Activated CD4-positive, alpha-beta T cell treated with anti-CD3 and anti-CD28 coated beads for 48 hours (primary cell): Measurements from ENCODE around the gene NPFFR1.

ENCODE experiments used
- DNase-seq: peaks from one replicate; pipeline ENCODE4 v3.0.0-alpha.2; 2020

The NPFFR1 gene

DNA sequence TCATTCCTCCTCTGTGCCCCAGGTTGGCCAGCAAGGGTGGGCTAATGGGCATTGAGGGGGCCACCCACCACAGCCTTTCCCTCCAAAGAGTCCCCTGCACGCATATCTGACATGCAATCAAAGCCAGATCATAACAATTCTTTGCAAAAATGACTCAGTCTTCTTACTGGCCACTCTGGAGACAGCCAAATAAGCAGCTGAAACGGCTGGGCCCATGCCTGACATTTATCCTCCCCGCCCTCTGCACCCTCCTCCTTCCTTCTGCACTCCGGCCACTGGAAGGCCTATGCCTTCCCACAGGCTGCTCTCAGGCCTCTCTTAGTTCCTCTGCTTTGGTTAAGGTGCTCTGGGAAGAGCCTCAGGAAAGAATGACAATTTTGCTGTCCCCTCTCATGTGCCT lies 29.2 kb upstream of the NPFFR1 start:
- DNase-seq, result no peak

DNA sequence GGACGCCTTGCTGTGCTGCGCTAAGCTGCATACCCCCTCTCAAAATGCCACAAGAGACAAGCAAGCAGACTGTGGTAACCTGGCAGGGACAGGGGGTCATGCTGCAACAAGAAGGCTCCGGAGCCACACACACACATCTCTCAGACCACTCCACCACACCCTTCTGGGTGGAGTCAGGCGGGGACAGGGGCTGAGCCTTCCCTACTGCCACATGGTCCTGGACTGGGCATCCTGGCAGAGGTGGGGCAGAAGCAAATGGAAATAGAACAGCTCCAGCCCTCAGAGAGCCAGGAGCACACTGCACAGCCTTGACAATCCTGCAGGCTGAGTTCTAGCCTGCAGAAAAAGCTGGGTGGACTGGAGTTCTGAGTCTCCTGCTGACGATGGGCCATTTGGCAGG lies 28.4 kb upstream of the NPFFR1 start:
- DNase-seq, result no peak

DNA sequence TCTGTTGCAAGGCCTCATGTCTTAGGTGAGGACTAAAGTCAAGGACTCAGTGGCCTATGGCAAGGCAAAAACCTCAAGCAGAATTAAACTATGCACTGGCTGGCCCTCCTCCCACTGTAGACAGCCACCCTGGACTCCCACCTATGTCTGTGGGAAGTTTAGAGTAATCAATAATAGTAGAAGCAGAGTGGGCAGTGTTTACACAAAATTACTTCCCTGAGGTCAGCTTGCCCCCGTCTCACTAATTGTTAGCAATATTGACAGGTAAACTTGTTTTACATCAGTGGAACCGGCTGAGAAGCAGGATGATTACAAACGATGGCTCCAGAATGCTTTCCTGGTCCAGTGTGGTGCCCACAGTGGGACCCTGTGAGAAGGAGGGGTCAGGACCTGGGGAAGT lies 27.9 kb upstream of the NPFFR1 start:
- no peak for DNase-seq

DNA sequence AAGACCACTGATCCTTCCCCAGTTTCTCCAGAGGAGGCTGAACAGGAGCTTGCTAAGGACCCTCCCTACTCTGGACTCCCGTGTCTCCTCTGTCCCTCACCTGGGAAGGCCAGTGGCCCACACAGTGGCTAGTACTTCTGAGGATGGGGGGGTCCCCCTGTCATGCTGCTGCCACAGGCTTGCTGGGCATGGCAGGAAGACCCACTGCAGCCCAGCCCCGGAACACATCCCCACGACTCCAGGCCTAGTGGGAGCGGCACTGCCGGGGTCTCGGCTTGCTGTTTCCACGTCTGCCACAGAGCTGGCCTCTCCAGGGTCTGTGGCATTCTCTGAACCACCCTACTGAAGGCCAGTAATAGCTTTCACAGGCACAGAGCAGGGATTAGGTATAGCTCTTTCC lies 25.9 kb upstream of the NPFFR1 start:
- no peak for DNase-seq

DNA sequence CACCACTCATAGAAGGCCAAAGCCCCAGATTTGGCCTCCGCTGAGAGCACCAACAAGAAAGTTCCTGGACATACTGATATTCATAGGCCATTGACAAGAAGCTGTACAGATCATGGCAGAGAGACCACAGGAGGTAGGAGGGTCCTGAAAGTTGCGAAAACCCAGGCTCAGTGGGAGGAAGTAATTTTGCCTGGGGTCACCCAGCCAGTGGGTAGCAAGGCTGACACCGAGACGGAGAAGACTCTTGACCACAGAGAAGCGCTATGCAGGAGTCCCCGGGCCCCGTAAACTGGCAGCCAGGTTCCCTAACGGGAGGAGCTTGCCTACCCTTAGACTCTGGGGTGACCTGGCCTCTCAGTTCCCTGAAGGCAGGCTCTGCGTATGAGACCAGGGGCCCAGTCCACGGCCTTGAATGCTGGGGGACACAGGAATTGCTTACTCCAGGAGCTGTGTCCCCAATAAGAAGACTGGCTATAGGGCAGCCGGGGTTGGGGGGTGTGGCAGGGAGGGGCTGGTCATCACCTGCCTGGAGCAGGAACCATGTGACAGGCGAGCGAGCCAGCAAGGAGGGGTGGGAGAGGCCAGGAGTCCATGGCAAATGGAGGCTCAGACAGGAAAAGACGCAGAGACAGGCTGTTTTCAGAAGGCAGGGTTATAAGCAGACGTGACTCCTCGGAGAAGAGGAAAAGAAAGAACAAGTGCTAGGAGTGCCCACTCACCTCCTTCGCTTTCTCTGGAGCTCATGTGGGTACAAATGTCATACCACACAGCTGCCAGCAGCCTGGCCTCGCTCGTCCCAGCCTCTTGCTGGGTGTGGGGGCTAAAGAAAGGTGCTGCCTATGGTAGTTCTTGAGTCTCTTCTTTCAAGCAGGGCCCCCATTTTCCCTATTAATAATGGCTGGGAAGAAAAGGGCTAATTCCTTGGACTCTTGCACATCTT lies 24.6 kb upstream of the NPFFR1 start:
- no peak for DNase-seq

DNA sequence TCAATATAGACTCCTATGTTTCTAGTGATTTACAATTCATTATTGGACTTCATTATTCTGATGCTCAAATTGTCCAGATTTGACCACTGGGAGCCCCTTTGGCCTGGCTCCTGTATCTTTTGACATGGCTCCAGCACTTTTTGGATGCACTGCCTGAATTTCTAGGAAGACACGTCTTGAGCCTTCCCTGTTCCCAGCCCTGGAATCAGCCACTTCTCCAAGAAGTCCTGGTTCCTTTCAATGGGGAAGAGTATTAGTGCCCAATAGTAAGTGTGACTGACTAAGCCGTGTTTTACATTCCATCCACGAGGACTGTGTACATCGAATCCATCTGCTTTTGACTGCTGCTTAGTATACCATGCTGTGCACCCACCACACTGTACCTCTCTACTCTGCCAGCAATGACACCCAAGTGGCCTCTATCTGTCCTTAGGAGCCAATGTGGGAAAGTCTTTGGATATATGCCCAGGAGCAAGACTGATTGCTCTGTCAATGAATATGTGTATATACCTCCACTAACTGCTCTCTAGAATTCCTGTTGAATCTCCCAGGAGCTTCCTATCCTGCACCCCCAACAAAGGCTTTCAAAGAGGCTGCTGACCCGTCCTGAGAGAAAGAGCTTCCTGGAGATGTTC lies 23.2 kb upstream of the NPFFR1 start:
- no peak for DNase-seq

DNA sequence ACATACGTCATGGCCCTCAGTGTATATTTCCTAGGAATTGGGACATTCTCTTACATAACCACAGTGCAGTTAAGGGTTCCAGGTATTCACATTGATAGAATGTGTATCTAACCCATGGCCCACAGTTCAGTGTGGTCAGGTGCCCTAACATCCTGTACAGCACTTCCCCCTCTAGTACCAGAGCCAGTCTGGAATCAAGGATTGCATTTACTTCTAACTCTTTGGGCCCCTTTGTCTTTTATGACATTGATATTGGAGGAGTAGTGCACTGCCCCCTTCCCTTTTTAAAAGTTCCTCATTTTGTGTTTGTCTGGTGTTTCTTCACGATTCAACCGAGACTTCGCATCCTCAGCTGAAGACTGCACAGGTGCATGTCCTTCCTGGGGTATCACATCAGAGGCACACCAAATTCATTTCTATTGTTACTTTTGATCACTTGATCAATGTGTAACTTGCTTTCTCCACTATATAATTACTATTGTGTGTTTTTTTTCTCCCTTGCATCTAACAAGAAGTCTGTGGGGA lies 22.4 kb upstream of the NPFFR1 start:
- DNase-seq, result no peak

DNA sequence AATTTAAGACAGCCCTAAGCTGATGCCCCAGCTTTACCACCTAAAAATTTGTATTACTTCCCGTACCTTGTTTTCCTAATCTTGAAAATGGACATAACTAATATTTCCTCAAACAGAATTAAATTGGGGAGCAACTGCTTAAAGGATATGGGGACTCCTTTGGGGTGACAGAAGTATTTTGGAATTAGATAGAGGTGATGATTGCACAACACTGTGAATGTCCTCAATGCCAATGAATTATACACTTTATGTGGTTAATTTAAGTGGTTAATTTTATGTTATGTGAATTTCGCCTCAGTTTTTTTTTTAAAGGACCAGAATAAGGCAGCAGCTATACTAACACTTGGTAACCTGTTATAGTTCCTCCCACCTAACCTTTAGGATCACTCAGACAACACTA lies 19.9 kb upstream of the NPFFR1 start:
- no peak for DNase-seq

DNA sequence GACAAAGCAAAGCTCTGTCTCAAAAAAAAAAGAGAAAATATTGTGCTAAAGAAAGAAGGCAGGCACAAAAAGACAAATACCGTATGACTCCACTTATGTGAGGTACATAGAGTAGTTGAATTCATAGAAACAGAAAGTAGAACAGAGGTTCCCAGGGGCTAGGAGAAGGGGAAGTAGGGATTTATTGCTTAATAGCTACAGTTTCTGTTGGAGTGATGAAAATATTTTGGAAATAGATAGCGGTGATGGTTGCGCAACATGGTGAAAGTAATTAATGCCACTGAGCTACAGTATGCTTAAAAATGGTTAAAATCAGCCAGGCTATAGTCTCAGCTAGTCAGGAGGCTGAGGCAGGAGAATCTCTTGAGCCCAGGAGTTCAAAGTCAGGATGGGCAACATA lies 18.5 kb upstream of the NPFFR1 start:
- DNase-seq, result no peak

DNA sequence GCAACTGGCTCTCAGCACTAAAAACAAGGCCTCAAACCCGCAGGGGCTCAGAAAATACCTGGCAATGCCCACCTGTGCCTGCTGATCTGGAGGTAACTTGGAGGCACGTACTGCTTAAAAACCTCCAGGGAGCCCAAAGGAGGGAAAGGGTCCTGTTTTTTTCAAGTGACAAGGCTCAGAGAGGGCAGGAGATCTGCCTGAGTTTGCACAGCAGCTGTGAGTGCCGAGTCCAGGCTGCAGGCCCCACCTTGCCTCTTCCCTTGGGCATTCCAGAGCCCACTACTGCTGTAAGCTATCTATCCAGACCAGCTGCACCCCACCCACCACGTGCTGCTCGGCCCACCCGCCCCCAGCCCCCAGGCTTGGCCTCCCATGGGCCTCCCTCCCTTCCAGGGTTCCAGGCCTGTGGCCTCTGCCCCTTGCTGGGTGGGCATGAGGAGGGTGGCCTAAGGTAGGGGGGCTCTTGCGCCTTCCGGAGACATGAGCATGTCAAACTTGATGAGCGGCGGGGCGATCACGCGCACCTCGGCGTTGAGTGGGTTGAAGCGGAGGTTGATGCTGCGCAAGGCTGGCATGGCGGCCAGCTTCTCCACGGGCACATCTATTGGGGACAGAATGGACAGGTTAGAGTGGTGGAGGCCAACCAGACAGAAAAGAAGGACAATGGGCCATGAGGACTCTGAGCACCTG lies 17.2 kb upstream of the NPFFR1 start:
- no peak for DNase-seq

DNA sequence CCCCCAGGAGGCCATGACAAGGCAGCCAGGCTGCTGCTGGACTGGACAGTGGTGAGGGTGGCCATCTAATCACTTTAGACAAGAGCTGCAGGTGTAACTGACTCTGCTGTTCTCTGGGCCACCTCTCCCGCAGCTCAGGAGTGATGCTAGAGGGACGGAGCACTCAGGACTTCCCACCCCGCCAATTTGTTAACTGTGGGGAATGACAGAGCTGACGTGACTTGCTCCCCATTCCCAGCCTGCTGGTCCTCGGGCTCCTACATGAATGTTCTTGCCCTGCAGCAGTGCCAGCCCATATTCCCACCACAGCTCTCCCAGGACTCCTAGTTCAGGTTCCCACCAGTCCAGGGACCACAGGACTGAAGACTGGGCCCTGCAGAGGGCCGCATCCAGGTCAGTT lies 16.7 kb upstream of the NPFFR1 start:
- no peak for DNase-seq

DNA sequence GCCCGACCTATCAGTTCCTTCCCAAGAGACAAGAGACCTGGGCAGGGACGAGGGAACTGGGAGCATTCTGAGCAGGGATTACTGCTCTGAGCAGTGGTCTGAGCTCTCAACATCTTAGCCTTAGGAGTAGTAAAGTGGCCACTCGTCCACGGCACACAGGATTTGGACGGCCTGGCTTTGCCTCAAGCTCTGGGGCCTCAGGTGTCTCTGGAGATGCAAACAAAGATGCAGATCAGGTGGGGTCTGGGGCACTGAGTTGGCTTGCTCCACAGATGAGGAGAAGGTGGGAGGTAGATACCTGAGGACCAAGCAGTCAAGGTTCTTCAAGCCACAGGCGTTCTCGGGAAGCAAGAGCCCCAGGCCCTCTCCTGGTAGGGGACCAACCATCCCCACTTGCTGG lies 16.1 kb upstream of the NPFFR1 start:
- no peak for DNase-seq

DNA sequence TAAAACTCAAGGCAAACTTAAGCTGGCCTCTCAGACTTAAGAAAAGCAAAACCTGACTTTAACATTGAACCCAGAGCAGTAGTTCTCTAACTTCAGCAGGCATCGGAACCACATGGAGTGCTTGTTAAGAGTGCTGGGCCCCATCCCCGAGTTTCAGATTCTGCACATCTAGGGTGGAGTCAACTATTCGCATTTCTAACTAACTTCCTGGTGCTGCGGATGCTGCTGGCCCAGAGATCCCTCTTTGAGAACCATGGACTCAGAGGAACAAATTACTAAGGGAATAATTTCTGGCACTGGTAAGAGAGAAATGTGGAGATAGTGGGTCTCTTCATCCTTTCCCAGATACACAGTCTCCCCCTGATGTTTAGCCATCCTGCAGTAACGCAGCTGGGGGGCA lies 14.6 kb upstream of the NPFFR1 start:
- no peak for DNase-seq

DNA sequence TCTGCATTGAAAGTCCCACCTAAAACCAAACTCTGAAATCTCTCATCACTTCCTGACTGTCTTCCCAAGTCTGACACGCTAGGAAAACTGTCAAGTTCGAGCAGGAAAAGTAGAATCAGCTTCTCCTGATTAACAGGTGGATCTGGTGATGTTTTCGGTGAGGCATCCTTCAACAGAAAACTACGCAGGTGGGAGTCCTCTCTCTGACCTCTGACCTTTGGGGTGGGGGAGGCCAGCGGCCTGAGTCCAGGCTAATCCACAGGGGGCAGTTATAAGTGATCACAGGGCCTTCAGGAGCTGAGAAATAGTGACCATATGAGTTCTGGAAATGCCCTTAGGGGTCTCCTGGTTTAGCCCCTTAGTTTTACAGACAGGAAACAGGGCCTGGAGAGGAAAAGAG lies 13.4 kb upstream of the NPFFR1 start:
- no peak for DNase-seq

DNA sequence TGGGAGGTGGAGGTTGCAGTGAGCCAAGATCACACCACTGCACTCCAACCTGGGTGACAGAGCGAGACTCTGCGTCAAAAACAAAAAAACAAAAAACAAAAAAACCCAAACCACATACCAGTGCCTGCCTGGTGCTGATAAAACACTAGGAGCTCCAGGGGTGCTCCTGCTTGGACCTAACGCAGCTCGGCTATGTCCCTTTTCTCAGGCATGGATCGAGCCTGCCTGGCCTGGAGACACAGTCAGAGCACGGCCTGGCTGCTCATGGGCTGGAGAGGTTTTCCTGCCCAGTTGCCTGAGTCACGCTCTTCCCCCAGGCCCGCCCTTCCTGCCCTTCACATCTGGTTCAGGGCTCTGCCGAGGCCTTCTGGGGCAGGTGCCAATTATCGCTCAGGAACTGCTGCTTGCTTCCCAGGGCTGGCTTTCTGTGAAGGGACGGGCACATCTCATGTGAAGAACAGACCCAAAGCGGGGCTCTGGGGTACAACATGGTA lies 12.6 kb upstream of the NPFFR1 start:
- DNase-seq, result no peak

DNA sequence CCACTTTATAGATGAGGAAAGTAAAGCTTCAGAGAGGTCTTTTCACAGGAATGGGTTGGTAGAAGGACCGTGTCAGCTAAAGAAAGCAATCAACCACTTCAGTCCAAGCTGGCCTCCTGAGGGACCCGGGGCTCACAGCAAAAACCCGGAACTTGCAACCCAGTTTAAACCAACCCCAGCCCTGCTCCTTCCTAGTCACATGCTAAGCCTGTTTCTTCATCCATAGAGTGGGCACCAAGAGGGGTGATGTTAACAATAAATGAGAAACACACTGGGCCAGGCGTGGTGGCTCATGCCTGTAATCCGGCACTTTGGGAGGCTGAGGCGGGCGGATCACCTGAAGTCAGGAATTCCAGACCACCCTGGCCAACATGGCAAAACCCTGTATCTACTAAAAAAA lies 12.1 kb upstream of the NPFFR1 start:
- no peak for DNase-seq

DNA sequence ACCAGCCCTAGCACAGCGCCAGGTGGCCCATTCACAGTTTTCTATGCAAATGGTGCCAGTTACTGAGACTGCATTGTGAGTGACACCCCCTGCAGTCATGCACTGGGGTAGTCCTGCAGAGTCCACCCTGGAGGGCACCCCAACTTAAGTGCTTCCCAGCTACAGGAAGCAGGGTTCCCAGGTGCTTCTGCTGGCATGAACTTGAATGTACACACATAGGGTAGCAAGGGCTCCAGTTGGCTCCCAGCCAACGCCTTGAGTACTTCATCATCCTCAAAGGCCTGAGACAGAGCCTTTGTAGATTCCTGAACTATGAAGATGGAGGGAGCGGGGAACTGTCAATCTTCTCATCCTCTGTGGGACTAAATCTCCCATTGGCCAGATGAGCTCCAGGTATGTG lies 11.5 kb upstream of the NPFFR1 start:
- DNase-seq, result no peak

DNA sequence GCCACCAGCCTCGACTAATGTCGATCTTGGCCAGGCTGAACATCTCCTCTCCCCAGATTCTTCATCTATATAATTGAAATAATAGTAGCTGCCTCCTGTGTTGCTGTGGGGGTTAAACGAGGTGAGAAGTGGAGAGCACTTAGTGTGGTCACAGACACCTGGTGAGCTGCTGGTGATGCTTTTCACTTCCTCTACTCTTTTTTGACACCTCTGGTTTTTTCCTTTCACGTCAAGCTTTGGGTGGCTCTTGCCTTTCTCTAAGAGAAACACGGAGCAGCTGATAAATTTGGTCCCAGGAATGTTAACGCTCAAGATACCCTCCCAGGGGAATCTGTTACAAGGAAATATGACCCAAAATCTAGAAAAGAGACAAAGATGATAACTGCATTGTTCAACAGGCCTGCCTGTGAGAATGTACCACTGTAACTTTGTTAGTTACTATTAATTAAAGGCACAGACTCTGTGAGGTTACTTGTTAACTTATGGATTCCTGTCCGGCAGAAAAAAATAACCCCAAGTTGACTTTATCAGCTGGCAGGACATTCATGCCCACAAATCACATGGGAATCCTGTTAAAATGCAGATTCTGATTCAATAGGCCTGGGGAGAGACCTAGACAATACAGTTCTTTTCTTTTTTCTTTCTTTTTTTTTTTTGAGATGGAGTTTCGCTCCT lies 9.5 kb upstream of the NPFFR1 start:
- no peak for DNase-seq

DNA sequence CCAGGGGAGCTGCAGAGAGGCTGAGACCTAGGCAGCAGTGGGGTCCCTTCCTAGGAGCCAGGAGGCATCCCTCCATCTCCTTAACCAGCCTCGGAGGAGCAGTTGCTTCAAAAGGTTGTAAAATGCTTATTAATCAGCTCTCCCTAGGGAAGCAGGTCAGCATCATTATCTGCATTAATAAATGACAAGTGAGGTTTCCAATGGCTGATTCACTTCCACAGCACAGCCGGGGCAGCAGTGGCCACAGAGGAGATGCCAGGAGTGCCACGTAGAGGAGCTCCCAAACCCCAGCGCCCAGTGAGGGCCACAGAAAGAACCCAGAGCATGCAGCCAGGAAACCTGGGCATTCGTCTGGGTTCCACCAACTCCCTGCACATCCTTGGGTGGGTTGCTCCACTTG lies 8.2 kb upstream of the NPFFR1 start:
- DNase-seq, result no peak

DNA sequence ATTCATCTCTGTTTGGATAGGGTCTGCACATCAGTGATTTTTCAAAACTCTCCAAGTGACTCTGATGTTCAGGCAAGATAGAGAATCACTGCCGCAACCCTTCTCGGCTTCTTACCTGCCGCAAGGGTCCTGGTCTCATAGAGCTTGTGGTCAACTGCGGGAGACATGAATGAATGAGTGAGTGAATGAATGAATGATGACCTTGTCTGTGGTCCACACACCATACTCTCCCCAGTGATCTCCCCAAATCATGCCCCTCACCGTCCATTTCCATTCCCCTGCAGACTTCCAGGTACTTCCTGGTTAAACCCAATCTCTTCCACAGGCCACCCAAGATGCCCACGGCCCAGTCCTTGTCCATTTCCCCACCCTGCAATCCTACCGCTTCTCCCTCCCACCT lies 5.9 kb upstream of the NPFFR1 start:
- no peak for DNase-seq

DNA sequence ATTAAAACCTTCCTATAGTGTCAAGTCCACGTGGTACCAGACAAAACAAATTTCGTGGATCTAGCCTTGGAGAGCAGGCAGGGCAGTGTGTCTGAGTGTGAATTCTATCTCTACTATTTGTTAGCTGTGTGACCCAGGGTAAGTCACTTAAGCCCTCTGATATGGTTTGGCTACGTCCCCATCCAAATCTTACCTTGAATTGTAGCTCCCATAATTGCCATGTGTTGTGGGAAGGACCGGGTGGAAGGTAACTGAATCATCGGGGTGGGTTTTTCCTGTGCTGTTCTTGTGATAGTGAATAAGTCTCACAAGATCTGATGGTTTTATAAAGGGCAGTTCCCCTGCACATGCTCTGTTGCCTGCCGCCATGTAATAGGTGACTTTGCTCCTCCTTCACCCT lies 2.8 kb upstream of the NPFFR1 start:
- no peak for DNase-seq

DNA sequence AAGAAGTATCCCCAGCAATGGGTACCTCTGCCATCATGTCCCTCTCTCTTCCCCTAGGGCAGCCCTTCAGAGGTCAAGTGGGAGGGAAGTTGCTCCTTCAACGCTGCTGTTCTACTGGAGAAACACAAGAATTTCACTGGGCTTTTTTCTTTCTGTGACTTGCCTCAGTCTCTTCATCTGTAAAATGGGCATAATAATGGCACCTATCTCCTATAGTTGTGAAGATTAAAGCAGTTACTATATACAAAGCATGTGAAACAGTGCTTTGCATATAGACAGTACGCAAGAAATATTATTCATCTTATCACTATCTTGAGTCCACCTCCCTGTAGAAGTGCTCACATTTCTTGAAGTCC lies 1.6 kb upstream of the NPFFR1 start:
- no peak for DNase-seq
